SK-N-SH treated with all-trans-retinoic acid at 6 μM for 48 hours (cell line): ENCODE results near the gene VPS11.

ENCODE experiments used
- ARNTL ChIP-seq: fragments of 450-650 bp; formaldehyde crosslinking; IDR thresholded peaks from 2 replicates; pipeline ENCODE4 v1.5.0; 2020; ENCODE audit warnings: low read depth, mild to moderate bottlenecking, moderate library complexity, borderline replicate concordance
- BACH2 ChIP-seq: fragments of 250-450 bp; sonication (Bioruptor Pico); IDR thresholded peaks from 2 replicates; pipeline ENCODE4 v1.9.0; 2021; ENCODE audit warnings: mild to moderate bottlenecking, borderline replicate concordance
- CSDC2 ChIP-seq: fragments of 250-450 bp; sonication (Bioruptor Pico); IDR thresholded peaks from 2 replicates; pipeline ENCODE4 v1.5.0; 2020; ENCODE audit warnings: mild to moderate bottlenecking, moderate library complexity
- GLIS3 ChIP-seq: fragments of 250-450 bp; sonication (Bioruptor Pico); IDR thresholded peaks from 2 replicates; pipeline ENCODE4 v1.5.0; 2020; ENCODE audit warnings: mild to moderate bottlenecking, moderate library complexity
- PPARA ChIP-seq: fragments of 250-450 bp; sonication (Bioruptor Pico); IDR thresholded peaks from 2 replicates; pipeline ENCODE4 v1.5.0; 2020; ENCODE audit warnings: mild to moderate bottlenecking, borderline replicate concordance
- RARB ChIP-seq: fragments of 250-450 bp; sonication (Bioruptor Pico); IDR thresholded peaks from 2 replicates; pipeline ENCODE4 v1.8.0; 2021; ENCODE audit warnings: mild to moderate bottlenecking, moderate library complexity
- SNAI2 ChIP-seq: fragments of 250-450 bp; sonication (Bioruptor Pico); IDR thresholded peaks from 2 replicates; pipeline ENCODE4 v1.5.0; 2020; ENCODE audit warnings: mild to moderate bottlenecking, moderate library complexity
- TOX ChIP-seq: fragments of 250-450 bp; sonication (Bioruptor Pico); IDR thresholded peaks from 2 replicates; pipeline ENCODE4 v1.8.0; 2021; ENCODE audit warnings: mild to moderate bottlenecking, moderate library complexity, borderline replicate concordance
- ZFP30 ChIP-seq: fragments of 450-650 bp; formaldehyde crosslinking; IDR thresholded peaks from 2 replicates; pipeline ENCODE4 v1.5.0; 2022; ENCODE audit warnings: mild to moderate bottlenecking, moderate library complexity
- TF ChIP-seq, protein P1 (sequence below): fragments of 250-450 bp; sonication (Bioruptor Pico); IDR thresholded peaks from 2 replicates; pipeline ENCODE4 v1.8.0; 2020; ENCODE audit warnings: mild to moderate bottlenecking, moderate library complexity, borderline replicate concordance
- TF ChIP-seq, protein P2 (sequence below): fragments of 250-450 bp; sonication (Bioruptor Pico); IDR thresholded peaks from 2 replicates; pipeline ENCODE4 v1.5.1; 2020; ENCODE audit warnings: low read depth, mild to moderate bottlenecking, moderate library complexity

DNA sequence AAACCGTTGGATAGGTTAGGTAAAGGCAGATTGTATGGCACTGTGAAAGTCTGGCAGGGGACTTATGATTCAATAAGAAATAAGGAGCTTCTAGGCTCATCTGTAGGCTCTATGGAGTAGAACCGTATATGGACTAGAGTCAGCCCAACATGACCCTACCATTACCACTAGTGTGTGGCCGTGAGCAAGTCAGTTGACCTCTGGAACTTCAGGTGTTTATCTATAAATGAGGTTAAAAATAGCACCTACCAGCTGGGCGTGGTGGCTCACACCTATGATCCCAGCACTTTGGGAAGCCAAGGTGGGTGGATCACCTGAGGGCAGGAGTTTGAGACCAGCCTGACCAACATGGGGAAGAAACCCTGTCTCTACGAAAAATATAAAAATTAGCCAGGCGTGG lies 58.2 kb downstream of the VPS11 start:
- TF ChIP-seq SNAI2 (CRISPR knock-in tag) = no peak
- TF ChIP-seq BACH2 (CRISPR knock-in tag) = no peak
- TF ChIP-seq ZFP30 (CRISPR knock-in tag) = no peak
- TF ChIP-seq, protein P1, sequence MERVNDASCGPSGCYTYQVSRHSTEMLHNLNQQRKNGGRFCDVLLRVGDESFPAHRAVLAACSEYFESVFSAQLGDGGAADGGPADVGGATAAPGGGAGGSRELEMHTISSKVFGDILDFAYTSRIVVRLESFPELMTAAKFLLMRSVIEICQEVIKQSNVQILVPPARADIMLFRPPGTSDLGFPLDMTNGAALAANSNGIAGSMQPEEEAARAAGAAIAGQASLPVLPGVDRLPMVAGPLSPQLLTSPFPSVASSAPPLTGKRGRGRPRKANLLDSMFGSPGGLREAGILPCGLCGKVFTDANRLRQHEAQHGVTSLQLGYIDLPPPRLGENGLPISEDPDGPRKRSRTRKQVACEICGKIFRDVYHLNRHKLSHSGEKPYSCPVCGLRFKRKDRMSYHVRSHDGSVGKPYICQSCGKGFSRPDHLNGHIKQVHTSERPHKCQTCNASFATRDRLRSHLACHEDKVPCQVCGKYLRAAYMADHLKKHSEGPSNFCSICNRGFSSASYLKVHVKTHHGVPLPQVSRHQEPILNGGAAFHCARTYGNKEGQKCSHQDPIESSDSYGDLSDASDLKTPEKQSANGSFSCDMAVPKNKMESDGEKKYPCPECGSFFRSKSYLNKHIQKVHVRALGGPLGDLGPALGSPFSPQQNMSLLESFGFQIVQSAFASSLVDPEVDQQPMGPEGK (CRISPR knock-in tag) = no peak
- no peak for TF ChIP-seq GLIS3 (CRISPR knock-in tag)
- TF ChIP-seq, protein P2, sequence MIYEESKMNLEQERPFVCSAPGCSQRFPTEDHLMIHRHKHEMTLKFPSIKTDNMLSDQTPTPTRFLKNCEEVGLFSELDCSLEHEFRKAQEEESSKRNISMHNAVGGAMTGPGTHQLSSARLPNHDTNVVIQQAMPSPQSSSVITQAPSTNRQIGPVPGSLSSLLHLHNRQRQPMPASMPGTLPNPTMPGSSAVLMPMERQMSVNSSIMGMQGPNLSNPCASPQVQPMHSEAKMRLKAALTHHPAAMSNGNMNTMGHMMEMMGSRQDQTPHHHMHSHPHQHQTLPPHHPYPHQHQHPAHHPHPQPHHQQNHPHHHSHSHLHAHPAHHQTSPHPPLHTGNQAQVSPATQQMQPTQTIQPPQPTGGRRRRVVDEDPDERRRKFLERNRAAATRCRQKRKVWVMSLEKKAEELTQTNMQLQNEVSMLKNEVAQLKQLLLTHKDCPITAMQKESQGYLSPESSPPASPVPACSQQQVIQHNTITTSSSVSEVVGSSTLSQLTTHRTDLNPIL (CRISPR knock-in tag) = no peak
- TF ChIP-seq PPARA (CRISPR knock-in tag) = no peak
- no peak for TF ChIP-seq CSDC2
- no peak for TF ChIP-seq TOX (CRISPR knock-in tag)
- TF ChIP-seq RARB = no peak
- TF ChIP-seq ARNTL (CRISPR knock-in tag) = no peak
